Measurements from ENCODE around the gene AEBP1. TPM values are rescaled to one million over a fixed set of nuclear protein-coding genes. Genes with fewer than 3 reads are reported as not detected.

AEBP1 gene
- total and polyA plus RNA-seq, 9 of the 15 experiments (the other 6 are each of a cell fraction or from before 2014, with no cell fraction given), result 0.03 to 0.78 (median 0.30) TPM; not detected in 2

DNA sequence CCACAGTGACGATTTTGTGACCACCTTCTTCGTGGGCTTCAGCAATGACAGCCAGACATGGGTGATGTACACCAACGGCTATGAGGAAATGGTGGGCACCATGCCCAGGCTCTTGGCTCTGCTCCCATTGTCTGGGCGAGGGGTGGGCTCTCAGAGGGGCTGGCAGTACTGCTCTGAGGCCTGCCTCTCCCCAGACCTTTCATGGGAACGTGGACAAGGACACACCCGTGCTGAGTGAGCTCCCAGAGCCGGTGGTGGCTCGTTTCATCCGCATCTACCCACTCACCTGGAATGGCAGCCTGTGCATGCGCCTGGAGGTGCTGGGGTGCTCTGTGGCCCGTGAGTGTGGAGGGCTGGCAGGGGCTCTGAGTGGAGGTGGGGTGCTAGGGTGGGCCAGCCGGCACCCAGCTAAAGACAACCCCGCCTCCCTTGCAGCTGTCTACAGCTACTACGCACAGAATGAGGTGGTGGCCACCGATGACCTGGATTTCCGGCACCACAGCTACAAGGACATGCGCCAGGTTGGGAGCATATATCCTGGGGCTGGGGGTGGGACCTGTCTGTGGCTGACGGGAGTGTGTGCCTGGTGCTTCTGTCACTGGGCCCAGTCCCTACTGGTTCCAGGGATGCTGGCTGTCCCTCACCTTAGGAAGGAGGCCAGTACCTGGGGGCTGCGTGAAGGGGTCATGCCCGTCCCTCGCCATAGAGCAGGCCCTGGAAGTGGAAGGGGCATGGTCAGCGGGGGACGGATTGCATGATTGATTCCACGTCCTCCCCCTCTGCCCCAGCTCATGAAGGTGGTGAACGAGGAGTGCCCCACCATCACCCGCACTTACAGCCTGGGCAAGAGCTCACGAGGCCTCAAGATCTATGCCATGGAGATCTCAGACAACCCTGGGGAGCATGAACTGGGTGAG, 6.8 kb downstream of the AEBP1 start:
- 11% methylated on average over 27 of the region's 27 CpGs for WGBS (ENCODE audit: insufficient coverage, low coverage, missing lambda C conversion rate)
- ChIA-PET POLR2A (interaction anchor here (1.0 to 2.5 kb wide), 4 partner anchors 9 to 86 kb away, joined by 3 to 10 read pairs (median 4); no protein-coding TSS in a partner anchor), CTCF (ENCODE audit: low intra/inter-chr PET ratio) (no interaction called here)
- intact Hi-C loops (cut with micrococcal nuclease) (no loop called here), in situ Hi-C loops (cut with MboI) (no loop called here)
- Histone ChIP-seq H3K9ac (ENCODE audit: insufficient read depth in 1 of 2, low read depth in 2 of 2, low read length in 2 of 2) (no peak overlapping the region), H3K9me1 (ENCODE audit: control insufficient read depth, insufficient read depth, low read length) (peaks cover 9% of the 10 kb centered on the region), H3K27ac (ENCODE audit: extremely low read depth, low read depth, low read length) (no peak overlapping the region), H3K36me3 (ENCODE audit: control insufficient read depth, insufficient read depth, low read length) (peaks cover 18% of the 10 kb centered on the region; the same call in 2 of the 3 replicates), H3K9me3 (replicated peaks; ENCODE audit: control insufficient read depth, insufficient read depth, low read depth, low read length) (no peaks in the 10 kb centered on the region), H3K79me2 (ENCODE audit: control insufficient read depth, insufficient read depth, low read length) (no peaks in the 10 kb centered on the region), H3K4me1 (replicated peaks in 1 of 2; ENCODE audit: control insufficient read depth in 2 of 2, insufficient read depth in 2 of 2, low read length in 2 of 2) (peaks cover 10 to 54% of the 10 kb centered on the region in 2 experiments; a peak in 4 of 5 replicates), H4K20me1 (replicated peaks; ENCODE audit: control insufficient read depth, insufficient read depth, low read length) (peaks cover 22% of the 10 kb centered on the region), H3K4me2 (ENCODE audit: insufficient read depth, low read length) (no peak overlapping the region), H3K4me3 (no peak overlapping the region), H2AFZ (ENCODE audit: low read depth, low read length) (no peak overlapping the region), H3K27me3 (ENCODE audit: control insufficient read depth in 2 of 2, insufficient read depth in 2 of 2, low read length in 2 of 2) (peaks cover 2 to 36% of the 10 kb centered on the region in 2 experiments; a peak in 3 of 5 replicates)
- DNase-seq (ENCODE audit: extremely low read depth in 1 of 4, low spot score in 3 of 4) (no peak), ATAC-seq (no peak), FAIRE-seq (no peak)
- BruUV-seq (replicated peaks), result no TSS peak
- TF ChIP-seq HDAC3 (IDR thresholded peaks at IDR 0.05; ENCODE audit: borderline replicate concordance, partially characterized antibody) (no peak), NBN (IDR thresholded peaks at IDR 0.05; ENCODE audit: low read depth) (no peak), DIDO1 (tag; IDR thresholded peaks at IDR 0.05; ENCODE audit: low read depth) (no peak), NRF1 (conservative IDR thresholded peaks at IDR 0.05 in 1 of 2, IDR thresholded peaks at IDR 0.05 in 1 of 2) (peak; percentile 11 to 33; a peak in 1 of 4 replicates), POLR2G (IDR thresholded peaks at IDR 0.05; ENCODE audit: low read depth, low read length) (peak; percentile 31; the same call in 1 of the 2 replicates)
- TF ChIP-seq, protein P1, sequence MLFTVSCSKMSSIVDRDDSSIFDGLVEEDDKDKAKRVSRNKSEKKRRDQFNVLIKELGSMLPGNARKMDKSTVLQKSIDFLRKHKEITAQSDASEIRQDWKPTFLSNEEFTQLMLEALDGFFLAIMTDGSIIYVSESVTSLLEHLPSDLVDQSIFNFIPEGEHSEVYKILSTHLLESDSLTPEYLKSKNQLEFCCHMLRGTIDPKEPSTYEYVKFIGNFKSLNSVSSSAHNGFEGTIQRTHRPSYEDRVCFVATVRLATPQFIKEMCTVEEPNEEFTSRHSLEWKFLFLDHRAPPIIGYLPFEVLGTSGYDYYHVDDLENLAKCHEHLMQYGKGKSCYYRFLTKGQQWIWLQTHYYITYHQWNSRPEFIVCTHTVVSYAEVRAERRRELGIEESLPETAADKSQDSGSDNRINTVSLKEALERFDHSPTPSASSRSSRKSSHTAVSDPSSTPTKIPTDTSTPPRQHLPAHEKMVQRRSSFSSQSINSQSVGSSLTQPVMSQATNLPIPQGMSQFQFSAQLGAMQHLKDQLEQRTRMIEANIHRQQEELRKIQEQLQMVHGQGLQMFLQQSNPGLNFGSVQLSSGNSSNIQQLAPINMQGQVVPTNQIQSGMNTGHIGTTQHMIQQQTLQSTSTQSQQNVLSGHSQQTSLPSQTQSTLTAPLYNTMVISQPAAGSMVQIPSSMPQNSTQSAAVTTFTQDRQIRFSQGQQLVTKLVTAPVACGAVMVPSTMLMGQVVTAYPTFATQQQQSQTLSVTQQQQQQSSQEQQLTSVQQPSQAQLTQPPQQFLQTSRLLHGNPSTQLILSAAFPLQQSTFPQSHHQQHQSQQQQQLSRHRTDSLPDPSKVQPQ (CRISPR knock-in tag; IDR thresholded peaks at IDR 0.05; ENCODE audit: borderline replicate concordance), result no peak
- TF ChIP-seq, protein P2, sequence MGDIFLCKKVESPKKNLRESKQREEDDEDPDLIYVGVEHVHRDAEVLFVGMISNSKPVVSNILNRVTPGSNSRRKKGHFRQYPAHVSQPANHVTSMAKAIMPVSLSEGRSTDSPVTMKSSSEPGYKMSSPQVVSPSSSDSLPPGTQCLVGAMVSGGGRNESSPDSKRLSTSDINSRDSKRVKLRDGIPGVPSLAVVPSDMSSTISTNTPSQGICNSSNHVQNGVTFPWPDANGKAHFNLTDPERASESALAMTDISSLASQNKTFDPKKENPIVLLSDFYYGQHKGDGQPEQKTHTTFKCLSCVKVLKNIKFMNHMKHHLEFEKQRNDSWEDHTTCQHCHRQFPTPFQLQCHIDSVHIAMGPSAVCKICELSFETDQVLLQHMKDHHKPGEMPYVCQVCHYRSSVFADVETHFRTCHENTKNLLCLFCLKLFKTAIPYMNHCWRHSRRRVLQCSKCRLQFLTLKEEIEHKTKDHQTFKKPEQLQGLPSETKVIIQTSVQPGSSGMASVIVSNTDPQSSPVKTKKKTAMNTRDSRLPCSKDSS (IDR thresholded peaks at IDR 0.05; ENCODE audit: low read depth, partially characterized antibody), result no peak
